ENCODE results near the gene CDH24. TPM values are rescaled to one million over a fixed set of nuclear protein-coding genes. Genes with fewer than 3 reads are reported as not detected.

CDH24 gene
- total RNA-seq, 2 experiments from 2014 or later = 0.51 to 1.5 TPM

- Histone ChIP-seq H3K9me3 (ENCODE audit: low read length) (no peaks in the 10 kb centered on the region), H3K27ac (ENCODE audit: low read depth, low read length, poor library complexity, severe bottlenecking) (no peak overlapping the region), H3K9me2 (ENCODE audit: insufficient read depth, low read length) (no peaks in the 10 kb centered on the region), H4K20me1 (ENCODE audit: insufficient read depth, low read length) (no peaks in the 10 kb centered on the region), H3K36me3 (ENCODE audit: insufficient read depth, low read length) (no peaks in the 10 kb centered on the region), H3K4me2 (ENCODE audit: low read length) (no peak overlapping the region), H3K4me3 (ENCODE audit: low read depth, low read length, poor library complexity, severe bottlenecking) (no peak overlapping the region), H3K79me2 (ENCODE audit: insufficient read depth, low read depth, low read length) (no peaks in the 10 kb centered on the region), H2AFZ (ENCODE audit: low read length) (no peak overlapping the region), H3K4me1 (ENCODE audit: insufficient read depth, low read length, poor library complexity, severe bottlenecking) (no peaks in the 10 kb centered on the region)
- intact Hi-C loops (cut with micrococcal nuclease; ENCODE audit: unreplicated experiment) = no loop called here
- ChIA-PET POLR2A (interaction anchor here (1.5 kb wide), 1 partner anchor 9 kb away, joined by 3 read pairs; no protein-coding TSS in a partner anchor), CTCF (ENCODE audit: unreplicated experiment) (no interaction called here)
- no peak for TF ChIP-seq EZH2phosphoT487 (IDR thresholded peaks at IDR 0.05; ENCODE audit: borderline replicate concordance, low read depth, low read length)
- TF ChIP-seq CTCF (conservative IDR thresholded peaks at IDR 0.05; ENCODE audit: low read length) = no peak
- no TSS peak for BruUV-seq (replicated peaks)
- DNase-seq (ENCODE audit: low spot score) = no peak
Observed at GRCh38 chr14:23043145-23043544, 14.2 kb downstream of the CDH24 start.

- POLR2A ChIA-PET = no interaction called here
- no peaks in the 10 kb centered on the region for H3K9me3 ChIP-seq (ENCODE audit: low read length)
- no peak for TF ChIP-seq EZH2phosphoT487 (IDR thresholded peaks at IDR 0.05; ENCODE audit: borderline replicate concordance, low read depth, low read length)
- no peak for TF ChIP-seq CTCF (conservative IDR thresholded peaks at IDR 0.05; ENCODE audit: low read length)
- no peak within 1 kb of the TSS for H2AFZ ChIP-seq (ENCODE audit: low read length)
- DNase-seq (ENCODE audit: low spot score) = no peak
- H3K9me2 ChIP-seq (ENCODE audit: insufficient read depth, low read length) = no peaks in the 10 kb centered on the region
- BruUV-seq (replicated peaks) = no TSS peak
- no peak within 1 kb of the TSS for H3K4me3 ChIP-seq (ENCODE audit: low read depth, low read length, poor library complexity, severe bottlenecking)
- CTCF ChIA-PET (ENCODE audit: unreplicated experiment) = no interaction called here
- H3K4me2 ChIP-seq (ENCODE audit: low read length) = no peak within 1 kb of the TSS
- H3K4me1 ChIP-seq (ENCODE audit: insufficient read depth, low read length, poor library complexity, severe bottlenecking) = no peaks in the 10 kb centered on the region
- H4K20me1 ChIP-seq (ENCODE audit: insufficient read depth, low read length) = no peaks in the 10 kb centered on the region
- H3K79me2 ChIP-seq (ENCODE audit: insufficient read depth, low read depth, low read length) = no peaks in the 10 kb centered on the region
- no peak within 1 kb of the TSS for H3K27ac ChIP-seq (ENCODE audit: low read depth, low read length, poor library complexity, severe bottlenecking)
- intact Hi-C loops (cut with micrococcal nuclease; ENCODE audit: unreplicated experiment) = no loop called here
- H3K36me3 ChIP-seq (ENCODE audit: insufficient read depth, low read length) = no peaks in the 10 kb centered on the region
Observed at GRCh38 chr14:23042162-23042965, 15.0 kb downstream of the CDH24 start, which contains the start of gene PSMB11. Gene PSMB11, plus strand, starts transcription at chr14:23042212. Its CDS starts 14 bp downstream, at chr14:23042226.

- no peak for TF ChIP-seq EZH2phosphoT487 (IDR thresholded peaks at IDR 0.05; ENCODE audit: borderline replicate concordance, low read depth, low read length)
- TF ChIP-seq CTCF (conservative IDR thresholded peaks at IDR 0.05; ENCODE audit: low read length) = no peak
- ChIA-PET CTCF (ENCODE audit: unreplicated experiment) (no interaction called here), POLR2A (interaction anchor here (0.7 kb wide), 1 partner anchor 1939 kb away, joined by 4 read pairs; no protein-coding TSS in a partner anchor)
- Histone ChIP-seq H3K4me3 (ENCODE audit: low read depth, low read length, poor library complexity, severe bottlenecking) (no peak overlapping the region), H3K9me2 (ENCODE audit: insufficient read depth, low read length) (no peaks in the 10 kb centered on the region), H3K4me2 (ENCODE audit: low read length) (no peak overlapping the region), H2AFZ (ENCODE audit: low read length) (no peak overlapping the region), H3K27ac (ENCODE audit: low read depth, low read length, poor library complexity, severe bottlenecking) (no peak overlapping the region), H3K9me3 (ENCODE audit: low read length) (no peaks in the 10 kb centered on the region), H3K79me2 (ENCODE audit: insufficient read depth, low read depth, low read length) (no peaks in the 10 kb centered on the region), H4K20me1 (ENCODE audit: insufficient read depth, low read length) (no peaks in the 10 kb centered on the region), H3K36me3 (ENCODE audit: insufficient read depth, low read length) (no peaks in the 10 kb centered on the region), H3K4me1 (ENCODE audit: insufficient read depth, low read length, poor library complexity, severe bottlenecking) (no peaks in the 10 kb centered on the region)
- intact Hi-C loops (cut with micrococcal nuclease; ENCODE audit: unreplicated experiment) = no loop called here
- BruUV-seq (replicated peaks) = no TSS peak
- no peak for DNase-seq (ENCODE audit: low spot score)
Observed at GRCh38 chr14:23041729-23042128, 15.6 kb downstream of the CDH24 start.

Data from OCI-LY7 (cell line).